GM12875 (cell line): Measurements from ENCODE around the gene ILDR1.
"Not testable (repeated sequence)": the region's sequence is repeated elsewhere in the genome, so short reads cannot be mapped to it uniquely, and the experiment has no call there.

Experiments used
- H3K4me3 ChIP-seq: one replicate; pipeline ENCODE4 v1.5.1; 2011; ENCODE audit warnings: low read depth, low read length, control low read depth
- TF ChIP-seq, protein P1 (sequence below): IDR thresholded peaks from 2 replicates; pipeline ENCODE4 v1.5.1; 2011; ENCODE audit warnings: low read depth, mild to moderate bottlenecking, control low read depth, inconsistent platforms, low read length, moderate library complexity, borderline replicate concordance; ENCODE audit not compliant: insufficient read depth

ILDR1 gene

DNA sequence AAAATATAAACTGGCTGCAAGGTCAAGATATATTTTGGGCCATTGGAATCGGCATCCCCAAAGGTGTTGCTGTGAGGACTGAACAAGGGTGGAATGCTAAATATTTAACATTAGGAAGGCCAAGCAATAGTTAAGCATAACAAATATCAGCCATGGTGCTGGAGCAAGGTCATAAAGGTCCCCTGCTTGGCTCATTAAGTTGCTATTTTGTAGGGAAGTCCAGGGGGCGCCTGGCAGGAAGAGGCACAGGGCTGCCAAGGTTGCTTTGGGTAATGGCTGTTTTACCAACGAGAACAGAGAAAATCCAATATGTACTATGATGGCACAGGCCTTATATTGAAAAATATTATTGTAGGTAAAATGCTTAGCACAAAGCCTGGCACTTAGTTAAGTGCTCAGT is 65.7 kb downstream of the ILDR1 start:
- TF ChIP-seq, protein P1, sequence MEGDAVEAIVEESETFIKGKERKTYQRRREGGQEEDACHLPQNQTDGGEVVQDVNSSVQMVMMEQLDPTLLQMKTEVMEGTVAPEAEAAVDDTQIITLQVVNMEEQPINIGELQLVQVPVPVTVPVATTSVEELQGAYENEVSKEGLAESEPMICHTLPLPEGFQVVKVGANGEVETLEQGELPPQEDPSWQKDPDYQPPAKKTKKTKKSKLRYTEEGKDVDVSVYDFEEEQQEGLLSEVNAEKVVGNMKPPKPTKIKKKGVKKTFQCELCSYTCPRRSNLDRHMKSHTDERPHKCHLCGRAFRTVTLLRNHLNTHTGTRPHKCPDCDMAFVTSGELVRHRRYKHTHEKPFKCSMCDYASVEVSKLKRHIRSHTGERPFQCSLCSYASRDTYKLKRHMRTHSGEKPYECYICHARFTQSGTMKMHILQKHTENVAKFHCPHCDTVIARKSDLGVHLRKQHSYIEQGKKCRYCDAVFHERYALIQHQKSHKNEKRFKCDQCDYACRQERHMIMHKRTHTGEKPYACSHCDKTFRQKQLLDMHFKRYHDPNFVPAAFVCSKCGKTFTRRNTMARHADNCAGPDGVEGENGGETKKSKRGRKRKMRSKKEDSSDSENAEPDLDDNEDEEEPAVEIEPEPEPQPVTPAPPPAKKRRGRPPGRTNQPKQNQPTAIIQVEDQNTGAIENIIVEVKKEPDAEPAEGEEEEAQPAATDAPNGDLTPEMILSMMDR, result no peak
- no peak overlapping the region for H3K4me3 ChIP-seq

DNA sequence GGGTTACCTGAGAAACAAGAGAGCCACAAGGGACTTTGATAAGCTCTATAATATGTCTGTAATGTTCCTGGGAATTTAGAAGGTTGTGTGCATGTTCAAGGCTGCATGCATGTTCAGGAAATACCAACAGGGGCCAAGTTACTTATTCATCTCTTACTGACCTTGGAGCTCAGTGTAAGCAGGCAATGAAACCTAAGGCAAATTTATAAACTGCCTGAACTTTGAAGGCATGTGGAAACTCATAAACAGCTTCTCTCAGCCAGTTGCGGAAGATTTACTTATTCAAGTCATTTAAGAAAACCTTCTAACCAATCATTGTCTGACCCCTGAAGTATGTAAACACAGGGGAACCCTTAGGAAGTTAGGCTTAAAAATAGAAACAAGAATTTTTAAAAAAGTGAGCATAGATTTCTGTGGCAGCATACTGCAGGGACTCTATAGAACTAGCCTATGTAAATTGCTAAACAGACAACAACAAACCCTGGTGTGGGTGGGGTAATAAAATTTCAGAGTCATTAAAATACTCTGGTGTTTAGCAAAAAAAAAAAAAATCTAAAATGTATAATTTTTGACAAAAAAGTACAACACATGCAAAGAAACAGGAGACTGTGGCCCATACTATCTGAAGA is 70.6 kb downstream of the ILDR1 start:
- no peak overlapping the region for H3K4me3 ChIP-seq
- TF ChIP-seq, protein P1, result no peak

DNA sequence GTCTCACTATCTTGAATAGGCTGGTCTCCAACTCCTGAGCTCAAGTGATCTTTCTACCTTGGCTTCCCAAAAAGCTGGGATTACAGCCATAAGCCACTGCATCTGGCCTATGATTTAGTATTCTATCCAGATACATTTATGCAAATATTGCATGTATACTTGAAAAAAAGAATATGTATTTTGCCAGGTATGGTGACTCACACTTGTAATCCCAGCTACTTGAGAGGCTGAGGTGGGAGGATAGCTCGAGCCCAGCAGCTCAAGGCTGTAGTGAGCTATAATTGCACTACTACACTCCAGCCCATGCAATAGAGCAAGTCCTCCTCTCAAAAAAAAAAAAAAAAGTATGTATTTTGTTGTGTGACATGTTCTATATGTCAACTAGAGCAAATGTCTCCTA is 73.4 kb downstream of the ILDR1 start:
- no peak overlapping the region for H3K4me3 ChIP-seq
- TF ChIP-seq, protein P1, result no peak

DNA sequence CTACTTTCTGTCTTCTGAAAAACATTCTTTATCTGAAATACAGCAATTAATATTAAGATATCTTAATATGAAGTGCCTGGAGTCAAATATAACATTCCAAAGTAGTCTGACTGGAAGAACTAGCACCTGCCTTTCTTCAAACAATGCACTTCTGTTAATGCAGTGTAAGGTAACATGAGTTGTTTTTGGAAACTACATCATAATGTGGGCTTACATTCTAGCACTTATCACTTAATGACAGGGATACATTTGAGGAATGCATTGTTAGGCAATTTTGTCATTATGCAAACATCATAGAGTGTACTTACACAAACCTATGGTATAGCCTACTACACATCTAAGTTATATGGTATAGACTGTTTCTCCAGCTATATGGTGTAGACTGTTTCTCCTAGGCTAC is 78.6 kb downstream of the ILDR1 start:
- H3K4me3 ChIP-seq, result no peak overlapping the region
- TF ChIP-seq, protein P1, result no peak

DNA sequence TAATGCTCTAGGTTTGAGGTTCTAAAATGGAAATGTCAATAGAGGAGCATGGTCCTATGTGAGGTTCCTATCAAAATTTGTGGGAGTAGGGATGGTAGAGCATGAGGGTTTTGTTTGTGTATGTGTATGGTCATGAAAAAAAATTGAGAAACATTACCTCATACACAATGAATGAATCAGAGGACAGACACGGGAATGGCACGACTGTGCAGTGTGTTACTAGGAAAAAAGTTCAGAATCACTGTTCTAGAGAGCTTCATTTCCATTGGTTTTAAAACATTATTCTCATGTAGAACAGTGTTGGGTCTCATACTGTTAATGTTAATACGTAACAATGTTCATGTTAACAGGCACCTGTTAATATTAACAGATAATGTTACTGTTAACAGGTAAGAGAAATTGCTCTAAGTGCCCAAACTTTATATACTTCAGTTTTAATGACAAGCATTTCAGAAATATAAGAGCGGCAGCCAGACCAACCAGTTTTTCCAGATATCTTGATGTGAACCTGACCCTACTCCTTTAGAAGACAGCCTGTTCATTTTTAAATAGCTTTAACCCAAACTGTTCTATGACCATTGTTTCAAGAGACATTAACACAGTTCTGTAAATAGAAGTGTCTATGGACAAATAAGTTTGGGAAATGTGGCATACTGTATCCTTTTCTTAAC is 79.8 kb downstream of the ILDR1 start:
- TF ChIP-seq, protein P1, result no peak
- no peak overlapping the region for H3K4me3 ChIP-seq

DNA sequence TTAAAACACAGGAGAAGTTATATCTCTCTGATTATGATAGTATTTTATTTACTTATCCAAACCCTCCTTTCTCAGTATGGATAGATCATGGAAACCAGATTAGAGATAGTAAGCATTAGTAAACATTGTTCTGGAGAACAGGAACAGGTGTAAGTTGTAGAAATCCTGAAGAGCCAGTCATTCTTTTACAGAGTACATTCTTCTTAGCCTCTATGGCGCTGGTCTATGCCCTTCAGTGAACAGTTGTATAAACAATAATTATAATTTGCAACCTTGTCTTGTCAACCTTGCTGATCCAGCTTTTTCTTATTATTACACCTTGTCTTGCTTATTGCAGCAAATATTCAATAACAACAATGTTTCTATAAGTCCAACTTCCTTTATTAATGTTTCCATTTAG is 80.5 kb downstream of the ILDR1 start:
- no peak overlapping the region for H3K4me3 ChIP-seq
- TF ChIP-seq, protein P1, result no peak

DNA sequence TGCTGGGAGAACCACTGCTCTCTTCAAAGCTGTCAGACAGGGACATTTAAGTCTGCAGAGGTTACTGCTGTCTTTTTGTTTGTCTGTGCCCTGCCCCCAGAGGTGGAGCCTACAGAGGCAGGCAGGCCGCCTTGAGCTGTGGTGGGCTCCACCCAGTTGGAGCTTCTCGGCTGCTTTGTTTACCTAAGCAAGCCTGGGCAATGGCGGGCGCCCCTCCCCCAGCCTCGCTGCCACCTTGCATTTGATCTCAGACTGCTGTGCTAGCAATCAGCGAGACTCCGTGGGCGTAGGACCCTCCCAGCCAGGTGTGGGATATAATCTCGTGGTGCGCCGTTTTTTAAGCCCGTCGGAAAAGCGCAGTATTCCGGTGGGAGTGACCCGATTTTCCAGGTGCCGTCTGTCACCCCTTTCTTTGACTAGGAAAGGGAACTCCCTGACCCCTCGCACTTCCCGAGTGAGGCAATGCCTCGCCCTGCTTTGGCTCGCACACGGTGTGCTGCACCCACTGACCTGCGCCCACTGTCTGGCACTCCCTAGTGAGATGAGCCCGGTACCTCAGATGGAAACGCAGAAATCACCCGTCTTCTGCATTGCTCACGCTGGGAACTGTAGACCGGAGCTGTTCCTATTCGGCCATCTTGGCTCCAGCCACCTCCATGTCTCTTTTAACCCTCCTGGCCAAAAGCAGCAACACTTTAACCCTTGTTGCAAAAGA is 83.7 kb downstream of the ILDR1 start:
- not testable (repeated sequence) for H3K4me3 ChIP-seq
